GM23248 (cell line): ENCODE measurements around the gene IGFN1.

Experiments used
- EZH2 ChIP-seq: fragments of 200-600 bp; sonication (generic); IDR thresholded peaks from 2 replicates; pipeline ENCODE4 v1.6.1; 2018; ENCODE audit warnings: antibody characterized with exemption, mild to moderate bottlenecking; ENCODE audit not compliant: insufficient read depth, poor library complexity, severe bottlenecking
- EZH2phosphoT487 ChIP-seq: fragments of 200-600 bp; sonication (generic); IDR thresholded peaks from 2 replicates; pipeline ENCODE4 v1.6.1; 2018; ENCODE audit warnings: antibody characterized with exemption, moderate library complexity, mild to moderate bottlenecking, low read depth; ENCODE audit not compliant: insufficient read depth

- no peak for TF ChIP-seq EZH2
- TF ChIP-seq EZH2phosphoT487 = no peak
Measured at GRCh38 chr1:201261771-201262547, 71.3 kb downstream of the IGFN1 start.
